Measurements from ENCODE around the gene ECE1.

Gene ECE1

DNA sequence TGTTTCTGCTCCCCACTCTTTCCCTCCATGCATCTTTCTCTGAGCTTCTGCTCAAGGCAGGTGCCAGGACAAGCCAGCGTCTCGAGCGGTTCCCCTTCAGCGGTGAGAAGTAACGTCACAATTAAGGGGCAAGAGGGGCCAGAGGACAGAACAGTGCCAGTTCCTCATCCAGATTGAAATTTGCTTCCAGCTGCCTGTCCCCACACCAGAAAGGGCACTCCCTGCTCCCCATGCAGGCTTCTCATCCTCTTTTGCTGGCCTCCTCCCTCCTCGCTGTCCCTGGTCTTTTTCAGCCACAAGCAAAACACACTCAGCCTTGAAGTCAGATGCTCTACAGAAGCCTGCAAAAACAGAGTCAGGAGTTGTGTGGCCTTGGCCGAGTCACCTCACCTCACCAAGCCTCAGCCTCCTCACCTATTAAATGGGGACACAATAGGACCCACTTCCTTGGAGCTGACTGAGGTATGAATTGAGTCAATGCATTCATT lies 35.0 kb upstream of the ECE1 start:
- DNase-seq: no peak

- DNase-seq: no peak
Measured at GRCh38 chr1:21324368-21325141, 34.3 kb upstream of the ECE1 start.

DNA sequence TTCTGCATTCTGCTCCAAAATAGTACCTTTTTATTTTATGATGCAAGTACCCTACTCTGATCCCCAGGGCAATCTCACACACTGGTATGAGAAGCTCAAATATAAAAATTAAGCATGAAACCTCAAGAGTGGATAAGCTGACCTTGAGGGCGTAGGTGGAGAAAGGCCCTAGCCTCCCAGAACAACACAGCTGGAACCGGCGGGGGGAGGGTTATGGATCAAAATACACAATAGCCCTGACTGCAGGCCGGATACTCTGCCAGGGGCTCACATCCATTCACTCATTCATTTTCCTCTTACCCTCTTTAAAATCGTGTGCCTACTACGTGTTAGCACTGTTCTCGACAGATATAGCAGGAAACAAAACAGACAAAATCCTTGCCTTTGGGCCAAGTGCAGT lies 32.8 kb upstream of the ECE1 start:
- no peak for DNase-seq

DNA sequence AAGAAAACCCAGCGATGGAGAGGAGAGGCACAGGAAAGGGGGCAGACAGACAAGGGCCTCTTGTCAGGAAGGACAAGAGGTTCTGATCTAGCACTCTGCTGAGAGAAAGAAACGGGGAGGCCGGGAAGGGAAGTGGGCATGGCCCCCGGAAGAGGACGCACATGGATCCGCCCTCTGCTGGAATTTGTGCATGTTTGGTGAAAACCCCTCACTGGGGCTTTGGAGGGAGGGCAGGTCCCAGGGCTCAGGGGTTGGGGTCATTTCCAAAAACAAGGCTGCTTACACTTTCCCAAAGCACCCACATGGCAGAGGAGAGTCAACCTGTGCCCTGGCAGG lies 32.4 kb upstream of the ECE1 start:
- no peak for DNase-seq

DNA sequence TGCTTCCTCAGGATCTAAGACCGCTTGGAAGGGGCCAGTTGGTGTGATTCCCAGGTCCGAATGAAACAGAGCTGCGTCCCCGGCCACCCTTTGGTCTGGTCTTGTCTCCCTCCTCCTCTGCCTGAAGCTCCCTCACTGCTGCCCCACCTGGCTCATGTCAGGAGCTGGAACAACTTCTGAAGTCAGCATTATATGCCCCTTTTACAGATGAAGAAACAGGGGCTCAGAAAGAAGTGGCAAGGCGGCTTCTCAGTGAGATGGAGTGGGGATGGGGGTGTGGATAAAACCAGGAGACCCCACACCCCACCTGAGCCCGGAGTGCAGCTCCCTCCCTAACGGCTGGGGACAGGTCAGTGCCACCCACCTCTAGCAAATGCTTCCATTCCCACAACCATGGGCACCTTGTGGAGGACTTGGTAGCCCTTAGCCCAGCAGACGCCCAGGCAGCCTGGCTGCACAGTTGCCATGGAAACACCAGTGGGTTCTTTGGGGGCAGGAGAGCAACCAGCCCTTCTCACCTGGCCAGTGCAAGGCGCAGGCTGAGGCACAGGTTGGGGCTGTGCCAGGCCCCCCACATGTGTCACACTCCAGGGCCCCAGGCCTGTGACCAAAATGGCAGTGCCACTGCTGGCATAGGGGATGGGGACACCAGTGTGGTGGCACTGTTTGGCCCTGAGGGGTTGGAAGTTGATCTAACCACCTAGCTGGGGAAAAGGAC lies 31.9 kb upstream of the ECE1 start:
- no peak for DNase-seq

DNA sequence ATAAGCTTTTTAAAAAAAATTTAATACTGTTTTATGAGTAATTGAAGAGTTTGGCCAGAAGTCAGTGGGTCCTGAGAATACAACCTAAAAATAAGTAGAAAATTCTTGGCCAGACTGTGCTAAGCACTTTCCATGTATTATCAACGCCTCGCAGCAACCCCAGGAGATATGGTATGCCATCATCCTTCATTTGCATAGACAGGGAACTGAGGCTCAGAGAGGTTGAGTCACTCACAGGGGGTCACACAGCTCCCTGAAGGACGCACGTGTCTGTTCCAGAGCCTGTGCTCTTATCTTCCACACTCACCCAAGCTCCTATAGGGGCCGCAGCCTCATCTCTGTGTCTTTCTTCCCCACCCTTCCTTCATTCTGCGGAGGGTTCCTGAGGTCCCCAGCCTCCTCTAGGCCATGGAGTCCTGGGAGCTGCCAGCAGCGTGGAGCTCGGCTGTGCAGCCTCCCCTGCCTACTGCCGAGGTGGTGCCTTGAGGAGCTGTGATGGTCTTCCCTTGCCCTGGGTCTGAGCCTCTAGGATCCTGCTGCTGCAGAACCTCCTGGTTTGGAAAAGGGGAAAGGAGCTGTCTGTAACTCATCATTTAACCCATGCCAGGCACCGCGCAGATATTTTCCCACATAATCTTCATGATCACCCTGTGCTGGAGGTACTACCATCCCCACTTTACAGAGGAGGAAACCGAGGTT lies 30.3 kb upstream of the ECE1 start:
- DNase-seq: no peak

DNA sequence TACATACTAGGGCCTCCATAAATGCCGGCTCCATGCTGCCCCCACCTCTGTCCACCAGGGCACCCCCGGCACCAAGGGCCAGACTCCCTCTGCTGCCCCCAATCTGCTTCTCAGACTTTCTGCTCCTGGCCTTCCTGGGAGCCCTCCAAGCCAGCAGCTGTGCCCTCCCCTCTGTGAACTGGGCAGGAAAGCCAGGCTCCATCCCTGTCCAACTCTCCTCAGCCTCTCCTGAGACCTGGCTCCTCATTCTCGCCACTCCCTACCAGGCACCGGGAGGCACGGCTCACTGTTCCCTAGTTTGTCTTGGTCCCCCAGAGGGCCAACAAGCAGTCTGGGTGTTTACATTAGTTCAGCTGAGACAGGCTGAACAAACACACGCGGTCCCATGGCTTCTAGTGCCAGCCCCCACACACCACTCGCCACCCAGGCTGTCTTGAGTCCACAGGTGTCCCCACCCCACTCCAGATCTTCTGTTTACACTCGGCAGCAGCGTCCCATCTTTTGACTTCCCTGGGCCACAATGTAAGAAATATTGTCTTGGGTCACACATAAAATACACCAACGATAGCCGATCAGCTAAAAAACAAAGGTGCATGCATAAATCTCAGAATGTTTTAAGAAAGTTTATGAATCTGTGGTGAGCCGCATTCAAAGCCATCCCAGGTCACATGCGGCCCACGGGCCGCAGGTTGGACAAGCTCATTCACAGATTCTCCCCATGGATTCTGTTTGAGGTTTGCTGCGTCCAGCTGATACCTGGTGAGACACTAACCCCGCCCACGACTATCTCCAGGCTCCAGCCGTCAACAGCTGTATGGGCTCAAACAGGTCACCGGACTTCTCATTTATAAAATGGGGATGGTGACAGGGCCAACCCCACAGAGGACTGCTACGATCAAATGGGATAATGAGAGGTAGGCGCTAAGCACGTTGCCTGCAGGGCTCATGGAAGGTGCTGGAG lies 29.5 kb upstream of the ECE1 start:
- DNase-seq: no peak

- DNase-seq: no peak
Measured at GRCh38 chr1:21318714-21319159, 28.5 kb upstream of the ECE1 start.

GRCh38 chr1:21318057-21318713 lies 27.9 kb upstream of the ECE1 start:
- no peak for DNase-seq

- no peak for DNase-seq
Measured at GRCh38 chr1:21317690-21318043, 27.4 kb upstream of the ECE1 start.

DNA sequence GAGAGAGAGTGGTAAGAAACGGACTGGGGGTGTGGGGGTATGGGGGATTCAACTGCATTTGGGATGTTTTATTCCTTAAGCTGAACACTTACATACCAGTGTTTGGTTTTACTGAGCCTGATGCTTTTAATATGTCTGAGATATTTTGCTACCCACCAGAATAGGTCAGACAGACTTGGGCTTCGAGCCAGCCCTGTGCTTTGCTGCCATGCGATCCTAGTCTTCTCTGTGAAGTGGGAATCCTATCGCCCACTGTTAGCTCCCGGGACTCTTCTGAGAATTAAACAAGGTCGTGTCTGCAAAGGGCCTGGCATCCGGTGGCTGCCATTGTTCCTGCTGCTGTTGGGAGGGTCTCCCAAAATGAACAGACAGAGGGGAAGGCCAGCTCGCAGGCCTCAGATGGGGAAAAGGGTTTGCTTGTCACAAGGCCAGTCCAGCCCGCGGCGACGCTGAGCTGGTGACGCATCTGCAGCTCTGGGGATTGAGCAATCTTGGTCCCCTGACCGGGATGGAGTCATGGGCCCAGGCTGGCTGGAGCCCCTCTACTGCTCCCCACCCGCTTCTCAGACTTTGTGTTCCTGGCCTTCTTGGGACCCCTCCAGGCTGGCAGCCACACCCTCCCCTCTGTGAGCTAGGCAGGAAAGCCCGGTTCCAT lies 26.9 kb upstream of the ECE1 start:
- DNase-seq: no peak

DNA sequence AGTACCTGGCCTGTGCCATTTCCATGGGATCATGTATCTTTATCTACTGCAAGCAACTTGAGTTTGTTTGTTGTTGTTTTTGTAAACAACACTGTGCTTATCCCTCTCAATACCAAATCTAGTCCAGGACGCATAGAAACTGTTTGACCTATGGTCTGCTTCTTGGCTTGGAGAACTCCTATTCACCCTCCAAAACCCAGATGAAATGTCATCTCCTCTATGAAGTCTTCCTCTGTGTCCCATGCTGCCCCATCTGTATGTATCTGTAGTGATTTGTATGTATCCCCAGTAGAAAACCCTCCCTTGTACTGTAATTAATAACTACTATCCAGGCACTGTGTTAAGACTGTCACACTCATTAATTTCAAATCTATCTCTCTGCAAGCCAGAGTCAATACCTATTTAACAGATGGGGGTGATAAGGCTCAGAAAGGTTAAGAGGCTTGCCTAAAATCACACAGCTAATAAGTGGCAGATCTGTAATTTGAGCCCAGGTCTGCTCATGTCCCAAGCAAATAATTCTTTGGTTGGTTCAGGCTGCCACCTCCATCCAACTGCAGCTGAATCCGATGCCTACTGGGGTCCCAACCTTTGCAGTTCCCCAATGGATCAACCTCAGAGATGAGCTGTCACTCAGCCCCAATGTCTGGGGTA lies 24.6 kb upstream of the ECE1 start:
- DNase-seq: no peak

- DNase-seq: no peak
Measured at GRCh38 chr1:21313886-21314721, 23.8 kb upstream of the ECE1 start.

DNA sequence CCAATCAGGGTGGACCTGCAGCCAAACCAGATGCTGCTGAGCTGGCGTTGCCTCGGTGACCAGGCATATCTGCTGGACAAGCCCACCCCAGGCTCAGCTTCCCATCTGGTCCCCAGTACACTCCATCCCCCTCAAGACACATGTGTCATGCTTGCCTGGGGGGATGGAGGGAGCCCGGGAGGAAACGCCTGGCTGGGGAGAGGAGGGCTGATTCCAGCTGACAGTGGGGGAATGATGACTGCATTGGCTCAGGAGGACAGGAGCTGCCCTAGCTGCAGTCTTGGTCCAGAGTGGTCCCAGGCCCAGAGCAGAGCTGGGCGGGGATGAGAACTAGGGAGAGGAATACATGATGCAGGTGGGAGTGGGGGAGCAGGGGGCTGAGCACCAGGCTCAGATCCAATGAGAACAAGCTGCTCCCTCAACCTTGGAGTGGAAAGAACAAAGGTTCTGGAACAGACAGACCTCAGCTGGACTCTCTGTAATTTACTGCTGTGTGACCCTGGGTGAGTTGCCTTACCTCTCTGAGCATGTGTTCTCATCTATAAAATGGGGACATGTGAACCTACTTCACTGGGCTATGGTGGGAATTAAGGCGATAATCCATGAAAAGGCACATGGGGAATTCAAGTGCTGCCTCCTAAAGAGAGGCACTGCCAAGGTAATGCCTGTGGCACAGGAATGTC lies 23.1 kb upstream of the ECE1 start:
- DNase-seq: no peak

DNA sequence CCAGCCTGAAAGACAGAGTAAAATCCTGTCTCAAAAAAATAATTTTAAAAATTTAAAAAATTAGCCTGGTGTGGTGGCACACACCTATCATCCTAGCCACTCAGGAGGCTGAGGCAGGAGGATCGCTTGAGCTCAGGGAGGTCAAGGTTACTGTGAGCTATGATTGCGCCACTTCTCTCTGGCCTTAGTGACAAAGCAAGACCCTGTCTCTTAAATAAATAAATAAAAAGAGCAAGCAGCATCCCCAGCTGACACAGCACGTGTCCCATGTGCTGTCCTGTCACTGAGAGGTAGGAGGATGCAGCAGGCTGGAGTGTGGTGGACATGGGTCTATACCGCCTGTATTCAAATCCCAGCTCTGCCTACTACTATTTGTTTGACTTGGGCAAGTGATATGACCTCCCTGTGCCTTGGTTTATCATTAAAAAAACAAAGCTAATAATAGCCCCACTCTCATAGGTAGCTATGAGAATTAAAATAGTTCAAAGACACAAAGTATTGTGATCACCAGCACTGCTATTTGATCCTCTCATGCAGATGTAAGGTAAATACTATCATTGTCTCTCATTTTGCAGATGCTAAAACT lies 22.2 kb upstream of the ECE1 start:
- DNase-seq: no peak

GRCh38 chr1:21311016-21311415 lies 20.8 kb upstream of the ECE1 start:
- no peak for DNase-seq

DNA sequence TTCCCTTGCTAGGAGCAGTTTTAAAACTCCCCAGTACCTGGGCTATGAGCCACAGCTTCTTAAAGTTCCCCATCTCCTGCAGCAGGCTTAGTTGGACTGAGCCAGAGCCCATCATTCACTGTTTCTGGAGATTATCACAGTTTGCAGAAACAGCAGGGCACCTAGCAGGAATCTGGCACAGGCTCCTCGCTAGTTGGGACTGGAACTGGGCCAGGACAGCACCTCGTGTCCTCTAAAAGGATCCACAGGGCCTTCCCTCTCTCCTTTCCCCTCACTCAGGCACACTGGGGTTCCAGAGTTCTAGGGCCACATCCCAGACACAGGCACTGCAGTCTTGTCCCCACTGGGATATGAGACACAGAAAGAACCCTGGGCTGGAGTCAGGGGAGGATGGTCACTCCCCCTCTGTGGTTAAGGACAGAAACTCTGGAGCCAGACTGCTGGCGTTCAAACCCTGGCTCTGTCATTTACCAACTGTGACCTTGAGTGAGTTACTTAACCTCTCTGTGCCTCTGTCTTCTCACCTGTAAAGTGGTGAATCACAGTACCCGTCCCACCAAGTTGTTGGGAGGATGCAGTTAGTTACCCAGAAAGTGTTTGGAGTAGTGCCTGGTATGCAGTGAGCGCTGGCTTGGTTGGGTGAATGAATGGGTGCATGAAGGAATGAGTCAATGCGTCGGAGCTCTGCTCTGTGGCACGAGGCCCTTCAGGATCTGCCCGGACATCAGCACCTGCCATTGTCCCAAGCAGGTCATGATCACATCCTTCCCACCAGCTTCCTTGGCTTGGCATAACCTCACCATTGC lies 18.8 kb upstream of the ECE1 start:
- peak; percentile 52 for DNase-seq

DNA sequence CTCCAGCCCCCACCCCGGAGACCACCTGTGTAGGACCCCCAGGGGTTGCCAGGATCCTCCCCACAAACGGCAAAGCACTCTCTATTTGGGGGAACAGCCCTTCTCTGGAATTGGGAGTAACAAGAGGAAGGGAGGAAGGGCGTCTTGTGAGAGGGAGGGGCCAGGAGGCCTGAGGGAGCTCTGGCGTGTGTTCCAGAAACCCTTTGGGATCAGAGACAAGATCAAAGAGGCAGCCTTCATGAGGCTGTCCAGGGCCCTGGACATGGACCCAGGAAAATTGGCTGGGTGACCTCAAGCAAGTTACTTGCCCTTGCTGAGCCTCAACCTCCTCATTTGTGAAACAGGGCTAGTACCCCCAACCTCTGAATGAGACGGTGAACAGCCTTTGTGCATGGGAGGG lies 18.1 kb upstream of the ECE1 start:
- DNase-seq: no peak
